ENCODE results near the gene KCNJ9.

KCNJ9 gene

GRCh38 chr1:160133990-160134770, 52.8 kb downstream of the KCNJ9 start:
- Histone ChIP-seq H3K4me3 (ENCODE audit: low read depth, low read length) (no peak overlapping the region), H2AFZ (no peak overlapping the region), H3K9me3 (ENCODE audit: control insufficient read depth, low read length) (no peaks in the 10 kb centered on the region), H3K27ac (no peak overlapping the region), H3K9ac (no peak overlapping the region), H3K36me3 (ENCODE audit: control insufficient read depth, insufficient read depth, low read length) (no peaks in the 10 kb centered on the region), H3K27me3 (ENCODE audit: control insufficient read depth, insufficient read depth, low read length) (no peaks in the 10 kb centered on the region), H3K79me2 (no peaks in the 10 kb centered on the region), H3K4me1 (no peaks in the 10 kb centered on the region), H3K4me2 (ENCODE audit: low read length) (no peak overlapping the region)
- TF ChIP-seq CTCF (IDR thresholded peaks at IDR 0.05), result no peak

- Histone ChIP-seq H2AFZ (no peak overlapping the region), H3K4me3 (ENCODE audit: low read depth, low read length) (no peak overlapping the region), H3K4me2 (ENCODE audit: low read length) (no peak overlapping the region), H3K27ac (no peak overlapping the region), H3K36me3 (ENCODE audit: control insufficient read depth, insufficient read depth, low read length) (no peaks in the 10 kb centered on the region), H3K9ac (no peak overlapping the region), H3K27me3 (ENCODE audit: control insufficient read depth, insufficient read depth, low read length) (no peaks in the 10 kb centered on the region), H3K4me1 (no peaks in the 10 kb centered on the region), H3K9me3 (ENCODE audit: control insufficient read depth, low read length) (no peaks in the 10 kb centered on the region), H3K79me2 (no peaks in the 10 kb centered on the region)
- TF ChIP-seq CTCF (IDR thresholded peaks at IDR 0.05), result no peak
Observed at GRCh38 chr1:160134791-160135572, 53.6 kb downstream of the KCNJ9 start.

GRCh38 chr1:160136121-160136925, 55.0 kb downstream of the KCNJ9 start:
- Histone ChIP-seq H3K36me3 (ENCODE audit: control insufficient read depth, insufficient read depth, low read length) (no peaks in the 10 kb centered on the region), H3K27me3 (ENCODE audit: control insufficient read depth, insufficient read depth, low read length) (no peaks in the 10 kb centered on the region), H3K27ac (no peak overlapping the region), H3K4me2 (ENCODE audit: low read length) (no peak overlapping the region), H3K9me3 (ENCODE audit: control insufficient read depth, low read length) (no peaks in the 10 kb centered on the region), H2AFZ (no peak overlapping the region), H3K4me1 (no peaks in the 10 kb centered on the region), H3K79me2 (no peaks in the 10 kb centered on the region), H3K9ac (no peak overlapping the region), H3K4me3 (ENCODE audit: low read depth, low read length) (no peak overlapping the region)
- TF ChIP-seq CTCF (IDR thresholded peaks at IDR 0.05), result no peak

GRCh38 chr1:160136926-160137200, 55.5 kb downstream of the KCNJ9 start:
- Histone ChIP-seq H3K4me2 (ENCODE audit: low read length) (no peak overlapping the region), H3K27me3 (ENCODE audit: control insufficient read depth, insufficient read depth, low read length) (no peaks in the 10 kb centered on the region), H2AFZ (no peak overlapping the region), H3K27ac (no peak overlapping the region), H3K9ac (no peak overlapping the region), H3K4me1 (no peaks in the 10 kb centered on the region), H3K4me3 (ENCODE audit: low read depth, low read length) (no peak overlapping the region), H3K79me2 (no peaks in the 10 kb centered on the region), H3K36me3 (ENCODE audit: control insufficient read depth, insufficient read depth, low read length) (no peaks in the 10 kb centered on the region), H3K9me3 (ENCODE audit: control insufficient read depth, low read length) (no peaks in the 10 kb centered on the region)
- no peak for TF ChIP-seq CTCF (IDR thresholded peaks at IDR 0.05)

All from parathyroid adenoma (tissue), 2 donors.